Stimulated activated CD4-positive, alpha-beta T cell treated with anti-CD3 and anti-CD28 coated beads, Interleukin-12 subunit alpha, Interleukin-12 subunit beta, amount 100 ng/mL, for 48 hours (primary cell): Measurements from ENCODE around the gene SH3RF1.

Experiments
- DNase-seq, 3 donors: peaks; one replicate each; pipeline ENCODE4 v3.0.0-alpha.2; 2020; ENCODE audit warnings: low read depth in 2 of 3, low spot score in 1 of 3

SH3RF1 gene

DNA sequence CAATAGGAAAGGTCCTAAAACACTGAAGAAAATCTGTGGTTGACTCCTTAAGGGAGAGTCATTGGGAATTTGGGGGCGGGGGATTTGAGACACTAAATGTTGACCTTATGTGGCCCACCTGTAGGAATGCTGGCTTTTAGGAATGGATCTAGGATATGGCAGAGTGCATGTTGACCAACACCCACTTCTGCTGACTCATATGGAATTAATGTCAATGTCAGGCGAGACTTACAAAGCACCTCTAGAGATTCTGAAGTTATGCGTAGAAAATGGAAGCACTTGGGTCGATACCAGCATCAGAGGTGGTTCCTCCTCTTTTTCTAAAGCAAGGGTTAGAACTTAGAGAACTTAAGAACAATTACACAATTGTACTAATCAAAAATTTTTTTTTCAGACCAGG is 160.1 kb downstream of the SH3RF1 start:
- no peak for DNase-seq

DNA sequence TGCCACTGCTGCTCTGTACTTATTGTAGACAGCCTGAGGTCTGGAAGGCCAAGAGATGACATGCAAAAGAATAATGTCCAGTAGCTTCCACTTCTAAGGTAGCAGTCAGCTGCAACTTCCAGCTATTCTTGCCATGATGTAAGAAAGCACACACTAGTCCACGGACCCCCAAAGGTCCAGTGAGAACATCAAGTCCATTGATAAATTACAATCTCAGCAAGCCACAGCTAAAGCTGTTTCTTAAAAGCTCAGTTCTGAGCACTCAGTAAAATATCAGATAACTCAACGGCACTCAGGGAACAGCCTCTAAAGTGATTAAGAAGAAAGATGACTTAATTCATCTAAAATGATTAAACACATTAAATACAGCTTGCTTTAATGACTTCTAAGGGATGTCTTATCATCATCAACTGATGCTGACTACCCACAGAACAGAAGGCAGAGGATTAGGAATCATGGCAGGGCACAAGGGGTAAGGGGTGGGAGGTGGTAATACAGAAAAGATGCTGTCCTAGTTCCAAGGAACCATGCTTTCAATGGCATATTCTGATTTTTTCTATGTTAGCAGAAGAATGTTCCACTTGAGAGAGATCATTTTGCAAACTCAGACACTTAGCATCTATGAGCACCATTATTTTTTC is 161.6 kb downstream of the SH3RF1 start:
- DNase-seq: no peak

GRCh38 chr4:169108303-169108702 is 162.5 kb downstream of the SH3RF1 start:
- no peak for DNase-seq

DNA sequence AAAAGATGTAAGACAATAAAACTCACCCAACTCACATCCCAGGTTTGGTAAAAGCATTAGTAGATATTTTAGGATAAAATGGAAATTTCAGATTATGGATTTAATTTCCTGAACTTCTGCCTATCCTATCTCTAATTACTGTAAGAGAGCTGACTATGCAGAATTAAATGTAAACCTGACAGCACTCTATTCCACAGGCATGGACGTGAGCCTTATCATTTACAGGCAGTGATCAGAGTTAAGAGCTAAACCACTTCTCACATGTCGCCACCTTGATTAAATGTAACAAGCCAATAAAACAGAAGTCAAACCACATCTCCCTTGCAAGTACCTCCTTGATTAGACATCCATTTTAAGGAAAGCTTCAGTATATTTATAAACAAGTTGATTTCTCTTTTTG is 163.2 kb downstream of the SH3RF1 start:
- DNase-seq: no peak

DNA sequence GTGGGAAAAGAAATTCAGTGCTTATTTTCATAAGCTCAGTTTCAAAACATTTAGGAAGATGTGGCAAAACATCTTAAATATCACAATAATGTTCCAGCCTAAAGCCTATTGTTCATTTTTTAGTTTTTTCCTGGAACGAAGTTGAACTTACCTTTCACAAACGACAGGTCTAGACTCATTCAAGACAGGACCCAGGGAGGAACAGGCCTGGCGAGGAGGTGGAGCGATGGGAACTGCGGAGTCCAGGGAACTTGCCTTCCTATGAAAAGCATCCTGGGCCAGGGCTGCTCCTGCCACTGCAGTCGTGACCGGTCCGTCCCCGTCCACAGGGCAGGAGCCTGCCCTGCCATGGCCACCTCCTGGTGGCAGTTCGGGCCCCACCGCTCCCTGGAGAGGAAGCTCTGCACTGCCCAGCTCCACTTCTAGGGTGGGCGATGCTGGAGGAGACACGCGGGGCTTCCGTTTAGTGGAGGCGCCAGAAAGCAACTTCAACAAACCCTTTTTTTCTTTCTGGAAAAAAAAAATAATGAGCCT is 164.0 kb downstream of the SH3RF1 start:
- no peak for DNase-seq

- no peak for DNase-seq
These were observed 165.1 kb downstream of the SH3RF1 start for GRCh38 chr4:169105620-169106019.

GRCh38 chr4:169103966-169104412 is 166.8 kb downstream of the SH3RF1 start:
- DNase-seq: no peak

GRCh38 chr4:169102026-169102425 is 168.7 kb downstream of the SH3RF1 start:
- no peak for DNase-seq

GRCh38 chr4:169100670-169101101 is 170.1 kb downstream of the SH3RF1 start:
- no peak for DNase-seq

- DNase-seq: no peak
These were observed 171.0 kb downstream of the SH3RF1 start for GRCh38 chr4:169099771-169100180.

- no peak for DNase-seq
These were observed 171.6 kb downstream of the SH3RF1 start for GRCh38 chr4:169098969-169099690.

GRCh38 chr4:169098532-169098931 is 172.2 kb downstream of the SH3RF1 start:
- no peak for DNase-seq

- DNase-seq: no peak
These were observed 172.7 kb downstream of the SH3RF1 start for GRCh38 chr4:169098054-169098497.

DNA sequence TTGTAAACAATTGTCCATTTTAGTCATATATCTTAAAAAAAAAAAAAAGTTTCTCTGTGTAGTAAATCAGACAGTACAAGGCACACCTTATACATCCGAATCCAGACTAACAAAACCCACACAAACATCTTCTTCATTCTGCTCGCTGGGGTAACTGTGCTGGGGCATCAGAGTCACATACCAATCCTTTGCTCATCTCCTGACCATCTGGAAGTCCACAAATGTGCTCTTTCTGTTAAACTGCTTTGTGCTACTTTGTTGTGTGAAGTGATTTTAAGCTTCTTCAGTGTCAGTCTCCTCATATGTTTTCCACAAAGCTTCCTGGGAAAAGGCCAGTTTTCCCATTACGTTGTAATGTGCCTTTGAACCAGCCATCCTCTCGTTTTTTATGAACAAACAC is 174.5 kb downstream of the SH3RF1 start:
- DNase-seq: no peak

DNA sequence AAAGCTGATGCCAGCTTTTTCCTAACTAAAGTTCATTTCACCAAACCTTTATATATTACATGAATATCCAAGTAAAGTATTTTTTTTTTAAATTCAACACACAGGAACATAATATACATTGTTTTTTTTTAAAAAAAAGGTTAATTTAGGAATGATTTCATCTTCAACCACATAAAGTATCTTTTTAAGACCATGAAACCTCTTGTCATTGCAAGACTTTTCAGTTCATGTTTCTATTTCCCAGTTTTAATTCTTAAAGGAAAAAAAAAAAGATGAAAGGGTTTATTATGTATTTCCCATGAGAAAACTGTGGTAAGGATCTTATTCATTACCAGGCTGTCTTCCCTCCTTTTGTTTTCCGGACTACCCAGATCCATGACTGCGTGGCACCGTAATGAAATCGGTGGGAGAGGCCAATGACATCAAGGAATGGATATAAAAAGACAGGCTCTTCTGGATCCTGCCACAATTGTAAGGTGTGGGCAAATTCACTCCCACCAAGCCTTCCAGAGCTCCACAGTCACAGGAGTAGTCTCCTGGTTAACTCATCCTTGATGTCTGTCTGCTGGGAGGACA is 176.0 kb downstream of the SH3RF1 start:
- DNase-seq: no peak

DNA sequence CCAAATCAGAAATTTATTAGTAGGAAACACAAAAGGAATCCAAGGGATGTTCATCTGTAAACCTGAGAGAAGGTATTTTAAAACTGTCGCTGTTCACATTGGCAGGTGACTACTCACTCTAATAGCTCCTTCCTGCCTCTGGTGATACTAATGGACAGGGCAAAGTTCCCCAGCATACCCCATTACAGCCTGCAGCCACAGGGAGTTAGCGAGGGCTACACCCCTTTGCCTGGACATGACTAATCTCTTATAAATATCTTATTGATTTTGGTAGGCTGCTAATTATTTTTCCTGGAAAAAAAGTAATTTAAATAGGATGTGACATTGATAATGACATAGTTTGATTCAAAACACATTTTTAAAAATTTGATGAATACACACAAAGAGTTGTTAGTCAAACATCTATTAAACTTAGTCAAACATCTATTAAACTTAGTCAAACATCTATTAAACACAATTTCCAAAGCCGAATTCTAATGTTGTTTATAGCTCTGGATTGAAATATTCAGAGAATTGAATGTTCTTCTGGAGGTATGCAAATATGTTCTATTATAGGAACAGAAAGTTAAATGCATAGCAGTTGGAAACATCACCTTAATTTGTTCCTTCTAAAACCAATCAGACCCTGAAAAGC is 177.8 kb downstream of the SH3RF1 start:
- DNase-seq: no peak

DNA sequence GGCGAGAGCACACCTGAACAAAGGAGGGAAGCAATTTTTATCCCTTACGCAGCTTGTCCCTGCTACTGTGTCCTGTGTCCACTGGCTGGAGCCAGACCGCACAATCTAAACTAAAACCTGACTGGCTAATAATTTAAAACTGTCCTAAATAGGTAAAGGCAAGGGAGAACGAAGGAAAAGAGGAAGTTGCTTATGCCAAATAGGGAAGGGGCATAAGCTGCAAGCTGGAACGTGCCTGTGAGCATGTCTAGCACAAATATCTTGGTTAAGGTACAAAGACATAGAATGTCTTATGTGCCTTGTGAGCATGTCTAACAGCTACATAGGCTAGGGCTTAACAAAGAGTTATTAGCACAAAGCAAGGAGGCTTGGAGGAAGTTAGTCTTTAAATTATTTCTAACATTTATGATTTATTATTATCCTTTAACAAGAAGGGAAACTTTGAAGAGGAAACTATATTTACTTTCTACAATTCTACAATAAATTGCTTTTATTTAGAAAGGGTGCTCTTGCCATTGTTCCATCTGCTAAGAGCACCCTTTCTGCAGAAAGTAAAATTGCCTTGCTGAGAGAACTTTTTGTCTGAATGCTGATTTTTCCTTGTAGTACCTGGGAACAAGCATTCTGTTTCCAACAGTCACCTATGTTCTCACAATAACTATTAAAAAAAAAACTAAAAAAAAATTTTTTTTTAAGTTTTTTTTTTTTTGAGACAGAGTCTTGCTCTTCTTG is 180.1 kb downstream of the SH3RF1 start:
- DNase-seq: no peak

- no peak for DNase-seq
These were observed 181.8 kb downstream of the SH3RF1 start for GRCh38 chr4:169089004-169089403.

DNA sequence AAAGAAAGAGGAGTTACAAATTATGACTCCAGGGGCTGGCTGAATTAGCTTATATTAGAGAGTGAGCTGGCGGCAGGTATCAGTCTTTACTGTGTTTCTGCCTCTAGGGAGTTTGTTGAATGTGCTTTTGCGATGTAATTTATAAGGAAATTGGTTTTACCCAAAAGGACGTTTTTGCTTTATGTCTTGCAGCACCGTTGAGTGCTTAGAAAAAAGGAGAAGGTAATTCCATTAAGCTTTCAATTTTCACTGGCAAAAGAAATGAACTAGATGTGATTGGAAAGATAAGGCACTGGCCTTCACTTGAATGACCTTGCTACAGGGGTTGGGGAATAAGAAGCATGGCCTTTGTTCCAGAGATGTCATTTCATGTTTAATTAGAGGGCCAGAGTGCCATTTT is 185.8 kb downstream of the SH3RF1 start:
- DNase-seq: no peak

DNA sequence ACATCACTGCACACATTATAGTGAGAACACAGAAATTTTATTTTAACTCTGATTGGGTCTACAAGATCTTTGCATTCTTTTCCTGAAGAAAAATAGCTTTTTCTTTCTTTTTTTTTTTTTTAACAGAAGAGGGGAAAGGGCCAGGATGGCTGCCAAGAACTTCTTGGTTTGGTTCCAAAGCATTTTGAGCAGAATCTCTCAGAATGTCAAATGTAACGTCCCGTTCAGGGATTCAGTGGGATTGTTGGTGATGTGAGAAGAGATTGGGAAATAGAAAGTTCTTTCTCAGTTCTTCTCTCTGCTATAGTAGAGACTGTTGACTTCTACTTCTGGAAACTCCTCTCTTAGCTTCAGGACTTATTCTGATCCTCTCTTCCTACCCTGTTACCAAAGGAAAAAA is 189.8 kb downstream of the SH3RF1 start:
- no peak for DNase-seq
